ENCODE data around the gene CAMTA1.
A peak's percentile ranks its signal among the peaks of the same experiment; 100 is the strongest.

CAMTA1 gene

DNA sequence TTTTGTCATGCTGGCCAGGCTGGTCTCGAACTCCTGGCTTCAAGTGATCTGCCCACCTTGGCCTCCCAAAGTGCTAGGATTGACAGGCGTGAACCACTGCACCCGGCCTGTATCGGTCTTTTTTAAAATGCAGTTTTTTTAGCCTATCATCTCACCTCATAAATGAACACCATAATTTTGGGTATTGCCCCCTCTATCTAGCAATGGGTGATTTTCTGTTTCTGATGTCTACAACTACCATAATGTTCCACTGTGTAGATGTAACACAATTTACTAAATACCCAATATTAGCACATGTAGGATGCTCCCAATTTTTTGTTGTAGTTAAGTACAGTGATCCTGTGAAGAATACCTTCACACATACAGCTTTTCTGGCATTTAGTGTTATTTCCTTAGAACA lies 2.0 kb upstream of the CAMTA1 start:
- H3K9me3 ChIP-seq (ENCODE audit: control insufficient read depth in 1 of 2, low read length in 2 of 2): no peaks in the 10 kb centered on the region
- peaks cover 0 to 22% of the 10 kb centered on the region in 2 donors for H3K4me1 ChIP-seq (ENCODE audit: control insufficient read depth in 1 of 2, insufficient read depth in 2 of 2, low read length in 2 of 2)
- peaks cover 0 to 4% of the 10 kb centered on the region in 2 donors for H3K36me3 ChIP-seq (ENCODE audit: control insufficient read depth in 1 of 2, insufficient read depth in 2 of 2, low read length in 2 of 2)
- H3K27ac ChIP-seq (ENCODE audit: low read length): no peak overlapping the region
- H3K27me3 ChIP-seq (ENCODE audit: low read depth, low read length): no peaks in the 10 kb centered on the region
- H3K4me3 ChIP-seq (ENCODE audit: low read depth in 1 of 2, low read length in 2 of 2): peak overlapping the region in 1 of 2 donors; percentile 65

DNA sequence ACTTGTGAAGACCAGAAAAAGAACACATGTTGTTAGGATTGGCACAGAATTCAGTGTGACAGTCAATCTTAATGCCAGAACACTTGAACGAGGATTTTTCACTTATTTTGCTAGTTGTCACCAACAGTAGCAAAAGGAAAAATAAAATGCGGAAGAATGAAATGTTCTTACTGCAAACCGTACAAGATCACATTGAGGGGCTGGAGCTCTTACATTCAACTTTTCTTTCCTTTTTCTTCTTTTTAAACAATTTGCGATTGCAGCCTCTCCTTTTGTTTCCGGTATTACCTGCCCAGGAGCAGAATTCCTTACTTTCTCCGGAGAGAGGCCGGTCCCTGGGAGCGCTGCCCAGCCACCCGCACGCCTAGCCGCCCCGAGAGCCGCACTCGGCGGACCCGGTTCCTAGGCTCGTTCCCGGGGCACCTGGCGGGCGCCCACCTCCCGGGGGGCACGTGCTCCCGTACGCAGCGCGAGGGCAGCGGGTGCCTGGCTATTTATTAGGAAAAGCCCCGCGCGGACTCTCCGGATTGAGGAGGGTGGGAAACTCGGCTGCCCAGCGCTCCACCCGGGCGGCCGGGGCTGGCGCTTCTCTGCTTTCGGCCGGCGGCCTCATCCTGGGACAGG lies 1.2 kb upstream of the CAMTA1 start:
- H3K27me3 ChIP-seq (ENCODE audit: low read depth, low read length): no peaks in the 10 kb centered on the region
- peak overlapping the region; percentile 80 for H3K27ac ChIP-seq (ENCODE audit: low read length)
- no peaks in the 10 kb centered on the region for H3K9me3 ChIP-seq (ENCODE audit: control insufficient read depth in 1 of 2, low read length in 2 of 2)
- peaks cover 0 to 22% of the 10 kb centered on the region in 2 donors for H3K4me1 ChIP-seq (ENCODE audit: control insufficient read depth in 1 of 2, insufficient read depth in 2 of 2, low read length in 2 of 2)
- peak overlapping the region; percentile 65 to 72 for H3K4me3 ChIP-seq (ENCODE audit: low read depth in 1 of 2, low read length in 2 of 2)
- peaks cover 0 to 4% of the 10 kb centered on the region in 2 donors for H3K36me3 ChIP-seq (ENCODE audit: control insufficient read depth in 1 of 2, insufficient read depth in 2 of 2, low read length in 2 of 2)

DNA sequence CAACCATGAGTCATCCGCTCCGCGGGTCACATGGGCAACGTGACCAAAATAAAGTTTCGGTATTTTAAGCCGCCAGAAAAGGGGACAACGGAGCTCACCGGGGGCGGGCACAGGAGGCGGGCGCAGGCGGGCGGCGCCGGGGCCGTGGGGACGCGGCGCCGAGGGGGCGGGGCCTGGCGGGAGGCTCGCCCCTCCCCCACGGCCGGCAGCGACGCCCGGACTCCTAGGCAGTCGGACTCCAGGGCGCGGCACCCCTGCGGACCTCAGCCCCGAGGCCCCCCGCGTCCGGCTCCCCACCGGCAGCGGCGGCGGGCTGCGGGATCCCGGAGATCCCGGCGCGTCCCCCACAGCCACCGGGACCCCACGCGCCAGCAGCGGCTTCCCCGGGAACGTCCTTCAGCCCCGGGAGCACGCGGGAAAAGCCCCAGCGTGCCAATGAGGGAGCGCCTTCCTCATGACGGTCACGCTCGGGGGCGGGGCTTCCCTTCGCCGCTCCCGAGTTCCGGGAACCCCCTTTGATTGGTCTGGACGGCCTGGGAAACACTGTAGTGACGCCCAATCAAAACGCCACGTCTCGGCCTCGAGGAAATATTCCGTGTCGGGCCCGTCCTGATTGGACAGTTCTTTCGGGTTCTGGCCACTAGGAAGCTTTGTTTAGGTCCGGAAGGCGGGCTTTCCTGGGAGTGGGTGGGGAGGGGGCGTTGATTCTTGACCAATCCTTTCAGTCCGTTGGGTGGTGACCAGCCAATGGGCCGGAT lies 515 bp upstream of the CAMTA1 start:
- no peaks in the 10 kb centered on the region for H3K9me3 ChIP-seq (ENCODE audit: control insufficient read depth in 1 of 2, low read length in 2 of 2)
- H3K27ac ChIP-seq (ENCODE audit: low read length): peak overlapping the region; percentile 80
- peak overlapping the region; percentile 65 to 72 for H3K4me3 ChIP-seq (ENCODE audit: low read depth in 1 of 2, low read length in 2 of 2)
- peaks cover 0 to 4% of the 10 kb centered on the region in 2 donors for H3K36me3 ChIP-seq (ENCODE audit: control insufficient read depth in 1 of 2, insufficient read depth in 2 of 2, low read length in 2 of 2)
- H3K27me3 ChIP-seq (ENCODE audit: low read depth, low read length): no peaks in the 10 kb centered on the region
- H3K4me1 ChIP-seq (ENCODE audit: control insufficient read depth in 1 of 2, insufficient read depth in 2 of 2, low read length in 2 of 2): peaks cover 0 to 23% of the 10 kb centered on the region in 2 donors

DNA sequence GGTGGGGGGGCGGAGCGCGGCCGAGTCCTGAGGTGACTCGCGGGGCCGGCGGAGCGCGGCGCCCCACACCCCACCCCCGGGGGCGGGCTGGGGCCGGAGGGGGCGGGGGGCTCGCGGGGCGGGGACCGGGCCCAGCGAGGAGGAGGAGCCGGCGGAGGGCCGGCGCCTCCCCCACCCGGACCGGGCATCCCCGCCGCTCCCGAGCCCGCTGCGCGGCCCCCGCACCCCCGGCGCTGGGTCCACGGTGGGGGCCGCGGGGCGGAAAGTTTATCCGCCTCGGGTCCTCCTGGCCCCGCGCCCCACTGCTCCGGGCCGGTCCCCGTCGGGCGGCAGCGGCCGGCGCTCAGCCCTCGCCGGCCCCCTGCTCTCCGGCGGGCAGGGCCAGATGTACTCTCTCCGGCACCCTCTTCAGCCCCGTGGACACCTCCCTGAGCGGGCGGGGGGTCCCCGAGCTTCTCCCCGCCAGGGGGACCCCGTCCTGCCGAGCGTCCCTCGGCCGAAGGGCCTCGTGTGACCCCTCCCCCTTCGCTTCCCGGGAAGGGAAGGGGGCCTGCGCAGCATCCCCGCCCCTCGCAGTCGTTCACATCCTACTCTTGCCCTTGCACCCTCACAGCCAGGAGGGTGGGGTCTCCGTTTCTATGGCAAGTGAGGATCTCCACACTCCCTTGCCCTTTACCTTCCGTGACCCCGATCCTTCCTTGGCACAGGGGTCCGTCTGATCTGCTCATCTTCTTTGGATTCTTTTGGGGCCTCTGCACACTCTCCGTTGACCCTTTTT lies 663 bp downstream of the CAMTA1 start:
- Histone ChIP-seq H3K4me3 (ENCODE audit: low read depth in 1 of 2, low read length in 2 of 2) (peak overlapping the region; percentile 77 to 89), H3K9me3 (ENCODE audit: control insufficient read depth in 1 of 2, low read length in 2 of 2) (no peaks in the 10 kb centered on the region), H3K36me3 (ENCODE audit: control insufficient read depth in 1 of 2, insufficient read depth in 2 of 2, low read length in 2 of 2) (peaks cover 0 to 4% of the 10 kb centered on the region in 2 donors), H3K4me1 (ENCODE audit: control insufficient read depth in 1 of 2, insufficient read depth in 2 of 2, low read length in 2 of 2) (peaks cover 0 to 28% of the 10 kb centered on the region in 2 donors), H3K27ac (ENCODE audit: low read length) (peak overlapping the region; percentile 56), H3K27me3 (ENCODE audit: low read depth, low read length) (no peaks in the 10 kb centered on the region)

DNA sequence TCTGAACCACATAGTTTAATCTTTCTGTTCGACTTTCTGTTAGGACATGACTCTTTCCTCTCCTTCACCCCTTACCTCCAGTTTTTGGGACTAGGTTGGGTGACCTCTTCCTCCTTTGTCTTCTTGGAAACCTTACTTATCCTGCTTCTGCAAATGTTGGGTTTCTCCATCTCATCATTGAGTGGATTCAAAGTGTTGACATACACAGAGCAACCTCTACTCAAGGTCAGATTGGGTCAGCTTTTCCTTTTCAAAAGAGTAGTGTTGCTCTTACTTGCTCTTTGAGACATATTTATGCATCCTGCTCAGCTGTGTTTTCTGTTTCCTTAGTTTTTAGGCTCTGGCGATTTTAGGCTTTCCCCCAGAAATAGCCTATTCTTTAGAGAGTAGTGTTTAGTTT lies 3.7 kb downstream of the CAMTA1 start:
- H3K9me3 ChIP-seq (ENCODE audit: control insufficient read depth in 1 of 2, low read length in 2 of 2): no peaks in the 10 kb centered on the region
- no peaks in the 10 kb centered on the region for H3K27me3 ChIP-seq (ENCODE audit: low read depth, low read length)
- peaks cover 0 to 4% of the 10 kb centered on the region in 2 donors for H3K36me3 ChIP-seq (ENCODE audit: control insufficient read depth in 1 of 2, insufficient read depth in 2 of 2, low read length in 2 of 2)
- no peak overlapping the region for H3K27ac ChIP-seq (ENCODE audit: low read length)
- H3K4me3 ChIP-seq (ENCODE audit: low read depth in 1 of 2, low read length in 2 of 2): no peak overlapping the region
- peaks cover 0 to 22% of the 10 kb centered on the region in 2 donors for H3K4me1 ChIP-seq (ENCODE audit: control insufficient read depth in 1 of 2, insufficient read depth in 2 of 2, low read length in 2 of 2)

DNA sequence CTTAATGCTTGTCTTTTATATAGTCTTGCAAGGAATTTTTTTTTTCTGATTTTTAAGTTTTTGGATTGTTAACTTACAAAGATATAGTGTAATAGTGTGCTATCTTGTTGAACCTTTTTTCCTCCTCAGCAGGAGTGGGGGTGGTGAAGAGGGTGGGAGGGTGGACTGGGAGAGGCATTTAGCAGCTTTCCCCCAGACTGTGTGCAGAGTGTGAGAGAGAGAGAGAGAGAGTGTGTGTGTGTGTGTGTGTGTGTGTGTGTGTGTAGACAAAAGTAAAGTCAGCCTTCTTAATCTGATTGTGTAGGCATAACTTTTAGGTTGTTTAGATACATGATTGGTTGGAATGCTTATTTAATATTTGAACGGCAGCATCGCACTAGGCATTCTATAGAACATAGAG lies 4.9 kb downstream of the CAMTA1 start:
- Histone ChIP-seq H3K4me3 (ENCODE audit: low read depth in 1 of 2, low read length in 2 of 2) (no peak overlapping the region), H3K27ac (ENCODE audit: low read length) (no peak overlapping the region), H3K9me3 (ENCODE audit: control insufficient read depth in 1 of 2, low read length in 2 of 2) (no peaks in the 10 kb centered on the region), H3K4me1 (ENCODE audit: control insufficient read depth in 1 of 2, insufficient read depth in 2 of 2, low read length in 2 of 2) (peaks cover 0 to 27% of the 10 kb centered on the region in 2 donors), H3K27me3 (ENCODE audit: low read depth, low read length) (no peaks in the 10 kb centered on the region), H3K36me3 (ENCODE audit: control insufficient read depth in 1 of 2, insufficient read depth in 2 of 2, low read length in 2 of 2) (no peaks in the 10 kb centered on the region)

DNA sequence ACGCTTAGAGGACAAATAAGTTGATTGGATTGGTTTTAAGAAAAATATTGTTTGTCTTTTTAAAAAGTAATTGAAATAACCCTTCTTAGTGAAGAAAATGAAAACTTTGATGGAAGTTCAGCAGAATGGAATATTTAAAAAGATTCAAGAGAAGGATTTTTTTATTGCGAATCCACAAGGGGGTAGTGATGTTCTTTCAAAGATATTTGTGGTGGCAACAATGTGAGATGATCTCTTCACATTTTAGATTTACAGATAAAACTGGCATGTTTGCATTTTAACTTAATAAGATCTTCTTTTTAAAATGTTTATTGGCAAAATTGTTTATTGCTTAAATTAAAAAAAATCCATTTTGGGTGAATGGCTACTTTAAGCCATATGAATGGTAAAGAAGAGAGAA lies 8.9 kb downstream of the CAMTA1 start:
- Histone ChIP-seq H3K27ac (ENCODE audit: low read length) (no peak overlapping the region), H3K36me3 (ENCODE audit: control insufficient read depth in 1 of 2, insufficient read depth in 2 of 2, low read length in 2 of 2) (no peaks in the 10 kb centered on the region), H3K4me1 (ENCODE audit: control insufficient read depth in 1 of 2, insufficient read depth in 2 of 2, low read length in 2 of 2) (peaks cover 0 to 19% of the 10 kb centered on the region in 2 donors), H3K9me3 (ENCODE audit: control insufficient read depth in 1 of 2, low read length in 2 of 2) (no peaks in the 10 kb centered on the region), H3K27me3 (ENCODE audit: low read depth, low read length) (no peaks in the 10 kb centered on the region), H3K4me3 (ENCODE audit: low read depth in 1 of 2, low read length in 2 of 2) (no peak overlapping the region)

DNA sequence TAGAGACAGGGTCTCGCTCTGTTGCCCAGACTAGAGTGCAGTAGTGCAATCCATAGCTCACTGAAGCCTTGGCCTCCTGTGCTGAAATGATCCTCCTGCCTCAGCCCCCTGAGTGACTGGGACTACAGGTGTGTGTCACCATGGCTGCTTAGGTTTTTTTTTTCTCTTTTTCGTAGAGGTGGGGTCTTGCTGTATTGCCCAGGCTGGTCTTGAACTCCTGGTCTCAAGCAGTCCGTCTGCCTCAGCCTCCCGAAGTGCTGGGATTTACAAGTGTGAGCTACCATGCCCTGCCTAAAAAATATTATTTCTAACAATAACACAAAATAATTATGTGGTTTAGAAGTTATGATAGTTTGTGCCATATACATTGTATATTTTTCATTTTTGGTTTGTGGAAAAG lies 9.9 kb downstream of the CAMTA1 start:
- Histone ChIP-seq H3K27me3 (ENCODE audit: low read depth, low read length) (no peaks in the 10 kb centered on the region), H3K27ac (ENCODE audit: low read length) (no peak overlapping the region), H3K4me3 (ENCODE audit: low read depth in 1 of 2, low read length in 2 of 2) (no peak overlapping the region), H3K4me1 (ENCODE audit: control insufficient read depth in 1 of 2, insufficient read depth in 2 of 2, low read length in 2 of 2) (peaks cover 0 to 14% of the 10 kb centered on the region in 2 donors), H3K9me3 (ENCODE audit: control insufficient read depth in 1 of 2, low read length in 2 of 2) (no peaks in the 10 kb centered on the region), H3K36me3 (ENCODE audit: control insufficient read depth in 1 of 2, insufficient read depth in 2 of 2, low read length in 2 of 2) (no peaks in the 10 kb centered on the region)

DNA sequence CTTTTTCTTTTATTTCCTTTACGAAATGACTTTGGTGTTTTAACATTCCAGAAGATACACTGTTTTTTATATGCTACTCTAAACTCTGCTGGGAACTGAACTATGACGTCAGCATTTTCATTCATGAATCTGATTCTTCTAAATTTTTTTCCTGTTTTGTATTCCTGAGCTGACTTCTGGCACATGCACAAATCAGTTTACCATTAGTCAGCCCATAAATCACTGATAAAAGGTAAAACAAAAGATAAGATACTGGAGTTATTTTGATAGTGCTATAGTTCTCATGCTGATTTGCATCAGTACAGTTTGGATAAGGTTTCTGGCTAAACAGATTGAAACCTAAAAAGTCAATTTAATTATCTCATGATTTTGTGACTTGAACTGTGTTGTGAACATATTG lies 10.4 kb downstream of the CAMTA1 start:
- Histone ChIP-seq H3K27me3 (ENCODE audit: low read depth, low read length) (no peaks in the 10 kb centered on the region), H3K4me1 (ENCODE audit: control insufficient read depth in 1 of 2, insufficient read depth in 2 of 2, low read length in 2 of 2) (peaks cover 2 to 14% of the 10 kb centered on the region in 2 donors), H3K36me3 (ENCODE audit: control insufficient read depth in 1 of 2, insufficient read depth in 2 of 2, low read length in 2 of 2) (no peaks in the 10 kb centered on the region), H3K9me3 (ENCODE audit: control insufficient read depth in 1 of 2, low read length in 2 of 2) (no peaks in the 10 kb centered on the region), H3K4me3 (ENCODE audit: low read depth in 1 of 2, low read length in 2 of 2) (no peak overlapping the region), H3K27ac (ENCODE audit: low read length) (no peak overlapping the region)

DNA sequence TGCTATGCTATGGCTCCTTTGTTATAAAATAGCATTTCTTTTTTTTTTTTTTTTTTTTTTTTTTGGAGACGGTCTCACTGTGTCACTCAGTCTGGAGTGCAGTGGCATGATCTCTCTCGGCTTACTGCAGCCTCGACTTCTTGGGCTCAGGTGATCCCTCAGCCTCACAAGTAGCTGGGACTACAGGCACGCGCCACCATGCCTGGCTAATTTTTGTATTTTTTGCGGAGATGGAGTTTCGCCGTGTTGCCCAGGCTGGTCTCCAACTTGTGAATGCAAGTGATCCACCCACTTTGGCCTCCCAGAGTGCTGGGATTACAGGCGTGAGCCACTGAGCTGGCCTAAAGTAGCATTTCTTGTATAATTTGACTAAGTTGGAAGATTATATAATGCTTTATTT lies 10.8 kb downstream of the CAMTA1 start:
- Histone ChIP-seq H3K27me3 (ENCODE audit: low read depth, low read length) (no peaks in the 10 kb centered on the region), H3K9me3 (ENCODE audit: control insufficient read depth in 1 of 2, low read length in 2 of 2) (no peaks in the 10 kb centered on the region), H3K36me3 (ENCODE audit: control insufficient read depth in 1 of 2, insufficient read depth in 2 of 2, low read length in 2 of 2) (no peaks in the 10 kb centered on the region), H3K4me3 (ENCODE audit: low read depth in 1 of 2, low read length in 2 of 2) (no peak overlapping the region), H3K27ac (ENCODE audit: low read length) (no peak overlapping the region), H3K4me1 (ENCODE audit: control insufficient read depth in 1 of 2, insufficient read depth in 2 of 2, low read length in 2 of 2) (peaks cover 6 to 18% of the 10 kb centered on the region in 2 donors)

DNA sequence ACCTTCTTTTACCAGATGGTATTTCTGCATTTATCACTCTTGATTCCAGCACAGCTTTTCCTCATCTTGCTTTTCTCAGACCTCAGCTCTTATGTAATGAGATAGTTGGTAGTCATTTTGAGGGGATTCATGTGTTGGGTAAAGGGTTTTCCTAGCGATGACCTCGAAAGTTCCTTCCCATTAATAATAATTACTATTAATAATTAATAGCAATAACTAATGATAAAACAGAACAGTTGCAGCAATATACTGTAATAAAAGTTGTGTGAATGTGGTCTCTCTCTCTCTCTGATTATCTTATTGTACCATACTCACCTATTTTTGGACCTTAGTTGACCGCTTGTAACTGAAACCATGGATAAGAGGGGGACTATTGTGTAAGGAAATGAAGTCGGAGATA lies 14.2 kb downstream of the CAMTA1 start:
- no peak overlapping the region for H3K4me3 ChIP-seq (ENCODE audit: low read depth in 1 of 2, low read length in 2 of 2)
- peaks cover 18 to 24% of the 10 kb centered on the region in 2 donors for H3K4me1 ChIP-seq (ENCODE audit: control insufficient read depth in 1 of 2, insufficient read depth in 2 of 2, low read length in 2 of 2)
- no peaks in the 10 kb centered on the region for H3K27me3 ChIP-seq (ENCODE audit: low read depth, low read length)
- H3K36me3 ChIP-seq (ENCODE audit: control insufficient read depth in 1 of 2, insufficient read depth in 2 of 2, low read length in 2 of 2): no peaks in the 10 kb centered on the region
- H3K9me3 ChIP-seq (ENCODE audit: control insufficient read depth in 1 of 2, low read length in 2 of 2): no peaks in the 10 kb centered on the region
- H3K27ac ChIP-seq (ENCODE audit: low read length): no peak overlapping the region

All from muscle layer of duodenum (tissue), 2 donors.